ENCODE results near the gene DHX16.
"Not testable (repeated sequence)": the region's sequence is repeated elsewhere in the genome, so short reads cannot be mapped to it uniquely, and the experiment has no call there.

Gene DHX16

DNA sequence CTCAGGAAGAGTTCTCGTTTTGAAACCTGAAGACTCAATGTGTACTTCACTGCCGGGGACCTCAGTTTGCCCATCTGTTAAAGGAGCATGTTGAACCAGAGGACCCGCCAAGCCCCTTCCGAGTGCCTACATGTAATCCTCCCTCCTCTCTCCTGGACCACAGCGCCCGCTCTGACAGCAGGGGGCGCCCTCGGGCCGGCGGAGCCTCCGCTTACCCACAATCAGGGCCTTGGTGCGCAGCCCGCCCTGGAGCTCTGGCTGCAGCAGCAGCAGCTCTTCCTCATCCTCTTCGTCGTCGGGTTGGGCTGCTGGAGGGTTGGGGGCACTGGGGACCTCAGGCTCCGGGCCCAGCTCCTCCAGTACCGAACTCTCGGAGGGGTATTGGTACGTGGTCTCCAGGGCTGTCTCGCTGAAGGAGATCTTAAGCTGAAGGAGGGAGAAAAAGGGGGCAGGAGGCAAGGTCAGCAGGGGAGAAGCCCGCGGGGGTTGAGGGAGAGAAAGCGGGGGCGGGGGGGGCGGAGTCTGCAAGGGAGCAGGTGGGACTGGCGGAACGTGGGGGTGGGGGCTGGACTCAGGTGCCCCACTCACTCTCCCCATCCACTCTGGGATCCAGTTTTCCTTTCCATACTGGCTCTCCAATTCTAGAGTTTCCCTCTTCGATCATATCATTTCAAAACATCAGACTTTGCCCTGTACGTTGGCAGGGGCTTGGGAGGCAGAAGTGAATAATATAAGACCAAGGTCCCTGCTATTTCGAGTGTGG, 6.3 kb upstream of the DHX16 start:
- peak; percentile 44 for DNase-seq

DNA sequence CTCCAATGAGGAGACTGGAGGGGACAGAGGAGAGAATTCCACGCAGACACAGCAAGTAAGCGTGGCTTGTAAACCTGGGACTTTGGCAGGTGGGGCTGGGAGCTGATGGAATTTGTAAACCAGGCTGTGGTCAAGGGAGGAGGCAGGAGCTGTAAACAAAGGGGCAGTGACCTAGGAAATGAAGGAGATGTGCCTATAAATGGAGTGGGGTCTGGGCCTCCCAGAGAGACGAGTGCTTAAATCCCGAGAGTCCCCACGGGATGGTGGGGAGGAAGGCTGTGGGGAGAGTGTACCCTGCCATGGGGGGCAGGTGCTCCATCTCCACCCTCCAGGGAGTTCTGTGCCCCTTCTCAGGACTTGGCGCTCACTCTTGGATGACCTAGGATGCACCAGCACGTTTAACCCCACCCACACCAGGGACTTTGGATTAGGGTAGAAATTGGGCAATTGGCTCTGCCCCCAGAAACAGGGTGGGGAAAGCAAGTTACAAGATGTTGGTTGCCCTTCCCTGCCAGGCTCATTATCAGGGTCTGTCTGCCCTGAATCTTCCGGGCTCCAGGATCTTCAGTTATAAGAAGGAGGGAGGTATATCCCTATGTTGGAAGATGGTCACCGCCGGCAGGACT, 4.0 kb upstream of the DHX16 start:
- no peak for DNase-seq

- DNase-seq: no peak
Observed at GRCh38 chr6:30670760-30671527, 1.9 kb downstream of the DHX16 start.

DNA sequence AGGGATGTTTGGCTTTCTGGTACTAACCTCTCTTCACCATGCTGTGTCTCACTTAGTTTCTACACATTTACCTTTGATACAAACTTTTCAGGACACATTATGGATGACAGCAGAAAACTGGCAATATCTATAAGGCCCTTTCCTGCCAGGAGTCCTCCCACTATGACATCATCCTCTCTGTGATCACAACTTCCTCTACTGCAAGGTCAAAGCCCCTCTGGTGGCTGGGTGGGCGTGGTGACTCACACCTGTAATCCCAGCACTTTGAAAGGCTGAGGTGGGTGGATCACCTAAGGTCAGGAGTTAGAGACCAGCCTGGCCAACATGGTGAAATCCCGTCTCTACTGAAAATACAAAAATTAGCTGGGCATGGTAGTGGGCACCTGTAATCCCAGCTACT, 6.5 kb downstream of the DHX16 start:
- DNase-seq: not testable (repeated sequence)

- DNase-seq: no peak
Observed at GRCh38 chr6:30664994-30665767, 7.6 kb downstream of the DHX16 start.

DNA sequence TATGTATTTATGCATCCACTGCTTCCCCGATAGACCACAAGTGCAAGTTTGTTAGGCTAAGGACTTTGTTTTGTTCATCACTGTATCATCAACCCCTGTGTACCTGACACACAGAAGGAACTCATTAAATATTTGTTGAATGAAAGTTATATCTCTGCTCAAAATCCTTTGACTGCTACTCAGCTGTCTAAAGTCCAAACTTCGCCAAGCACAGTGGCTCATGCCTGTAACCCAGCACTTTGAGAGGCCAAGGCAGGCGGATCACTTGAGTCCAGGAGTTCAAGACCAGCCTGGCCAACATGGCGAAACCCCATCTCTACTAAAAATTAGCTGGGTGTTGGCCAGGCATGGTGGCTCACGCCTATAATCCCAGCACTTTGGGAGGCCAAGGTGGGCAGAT, 14.9 kb downstream of the DHX16 start:
- DNase-seq: not testable (repeated sequence)

- no peak for DNase-seq
Observed at GRCh38 chr6:30657454-30657853, 15.4 kb downstream of the DHX16 start.

DNA sequence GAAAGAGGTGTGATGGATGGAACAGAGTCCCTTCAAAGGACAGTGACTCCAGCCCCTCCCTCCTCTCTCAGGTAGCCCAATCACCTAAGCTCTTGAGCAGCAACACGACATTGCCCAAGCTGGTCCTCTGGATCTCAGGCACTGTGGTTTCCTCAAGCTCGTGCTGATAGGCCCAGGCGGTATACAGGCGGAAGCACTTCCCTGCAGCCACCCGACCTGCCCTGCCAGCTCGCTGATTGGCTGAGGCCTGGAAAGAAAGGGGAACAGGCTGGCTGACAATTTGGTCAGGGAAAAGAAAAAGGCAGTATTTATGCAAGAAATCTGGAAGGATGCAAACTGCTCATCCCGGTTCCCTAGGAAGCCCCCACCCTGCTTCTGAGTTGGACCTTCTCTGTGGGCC, 16.3 kb downstream of the DHX16 start:
- no peak for DNase-seq

DNA sequence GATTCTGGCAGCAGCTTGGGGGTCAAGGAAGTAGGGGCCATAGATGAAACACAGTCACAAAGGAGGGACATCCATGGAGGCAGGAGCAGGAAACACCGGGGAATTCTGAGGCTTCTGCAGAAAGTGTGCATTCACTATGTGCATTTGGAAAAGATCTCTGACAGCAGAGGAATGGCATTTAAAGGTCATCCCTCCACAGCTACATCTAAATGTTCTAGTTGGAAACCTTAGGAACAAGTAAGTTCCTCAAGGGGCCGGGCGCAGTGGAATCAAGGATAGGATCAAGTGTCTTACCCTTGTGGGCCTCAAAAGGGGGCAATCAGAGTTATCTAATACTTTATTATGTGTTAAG, 17.1 kb downstream of the DHX16 start:
- DNase-seq: no peak

- no peak for DNase-seq
Observed at GRCh38 chr6:30654798-30655742, 17.7 kb downstream of the DHX16 start.

GRCh38 chr6:30651143-30651542, 21.7 kb downstream of the DHX16 start:
- no peak for DNase-seq

DNA sequence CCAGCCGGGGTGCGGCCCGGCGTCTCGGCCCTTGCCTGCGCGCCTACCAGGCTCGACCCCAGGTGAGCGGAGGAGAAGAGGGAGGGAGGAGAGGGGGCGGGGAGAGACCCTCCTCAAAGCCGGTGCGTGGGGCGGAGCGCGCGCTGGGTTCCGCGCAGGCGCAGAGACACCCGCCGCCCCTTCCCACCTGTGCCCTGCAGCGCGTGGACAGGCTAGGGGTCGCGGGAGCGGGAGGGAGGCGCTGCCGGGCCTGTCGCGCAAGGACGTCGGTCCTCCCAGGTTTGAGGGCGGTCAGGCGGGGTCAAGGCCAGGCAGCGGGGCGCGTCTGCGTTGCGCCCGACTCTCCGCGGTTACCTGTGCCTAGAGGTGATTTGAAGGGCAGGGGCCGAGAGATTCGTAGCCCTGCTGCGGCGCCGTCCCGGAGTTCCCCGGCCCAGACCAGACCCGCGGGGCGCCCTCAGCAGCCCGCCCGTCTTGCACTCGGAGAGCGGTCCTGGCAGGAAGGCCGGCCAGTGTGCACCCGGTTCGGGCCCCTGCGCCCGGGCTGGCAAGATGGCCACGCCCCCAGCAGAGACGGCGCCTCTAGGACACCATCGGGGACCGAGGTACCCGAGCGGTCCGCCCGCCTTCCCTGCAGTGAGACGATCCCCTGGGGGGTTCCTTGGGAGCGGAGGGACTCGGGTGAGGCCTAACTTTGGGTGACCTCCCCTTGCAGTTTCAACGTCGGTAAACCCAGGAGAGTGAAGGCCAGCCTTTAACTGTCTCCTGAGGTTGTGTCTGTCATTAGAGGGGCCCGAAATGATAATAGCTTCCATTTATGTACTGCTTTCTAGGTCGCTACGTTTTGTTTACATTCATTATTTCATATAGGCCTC, 25.3 kb downstream of the DHX16 start:
- peak; percentile 86 for DNase-seq

- peak; percentile 90 for DNase-seq
Observed at GRCh38 chr6:30646450-30647241, 26.2 kb downstream of the DHX16 start, which contains the start of gene C6orf136. Gene C6orf136 (plus strand): TSS chr6:30647133. CDS start chr6:30647232, 99 bp downstream.

- no peak for DNase-seq
Observed at GRCh38 chr6:30645989-30646388, 26.8 kb downstream of the DHX16 start.

DNA sequence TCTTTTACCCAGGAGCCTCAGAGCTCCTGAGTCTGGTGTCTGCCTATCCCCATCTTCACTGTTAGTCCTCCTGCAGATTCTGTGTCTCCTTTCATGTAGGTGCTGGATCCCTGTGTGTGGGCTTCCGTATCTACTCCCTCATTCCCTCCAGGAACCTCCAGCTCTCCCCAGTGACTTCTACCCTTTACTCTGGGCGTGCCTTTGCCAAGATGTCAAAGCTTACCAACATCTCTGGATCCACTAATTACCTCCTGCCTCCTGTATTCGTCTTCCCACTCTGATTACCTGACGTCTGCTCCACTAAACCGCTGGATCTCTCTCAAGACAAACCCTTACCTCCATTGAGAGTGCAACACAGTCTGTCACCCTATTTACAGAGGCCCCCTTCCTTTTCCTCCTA, 28.0 kb downstream of the DHX16 start:
- no peak for DNase-seq

DNA sequence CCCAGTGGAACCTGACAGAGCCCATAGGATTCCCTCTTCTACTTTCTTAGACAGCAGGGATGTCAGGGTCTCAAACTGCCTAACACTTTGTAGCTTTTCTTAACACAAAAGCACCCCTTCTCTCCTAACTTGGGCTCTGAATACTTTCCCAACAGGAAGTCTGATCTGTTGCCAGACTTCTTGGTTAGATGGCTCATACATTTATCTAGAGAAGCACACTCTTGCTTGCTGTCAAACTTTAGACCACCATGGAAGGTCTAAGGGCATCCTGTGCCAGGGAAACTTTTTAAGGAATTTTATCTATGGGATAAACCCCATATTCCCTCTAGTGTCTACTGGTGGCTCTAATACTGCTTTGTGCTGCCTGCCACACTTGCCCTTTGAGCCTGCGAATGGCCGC, 29.1 kb downstream of the DHX16 start:
- no peak for DNase-seq

- no peak for DNase-seq
Observed at GRCh38 chr6:30641048-30641447, 31.8 kb downstream of the DHX16 start.

GRCh38 chr6:30640481-30640880, 32.3 kb downstream of the DHX16 start:
- no peak for DNase-seq

GRCh38 chr6:30635834-30636233, 37.0 kb downstream of the DHX16 start:
- no peak for DNase-seq

Measured in NCI-H1105 treated with DMSO at 0.1 percent for 48 hours (cell line).